ENCODE measurements around the gene PDZD2.

PDZD2 gene

DNA sequence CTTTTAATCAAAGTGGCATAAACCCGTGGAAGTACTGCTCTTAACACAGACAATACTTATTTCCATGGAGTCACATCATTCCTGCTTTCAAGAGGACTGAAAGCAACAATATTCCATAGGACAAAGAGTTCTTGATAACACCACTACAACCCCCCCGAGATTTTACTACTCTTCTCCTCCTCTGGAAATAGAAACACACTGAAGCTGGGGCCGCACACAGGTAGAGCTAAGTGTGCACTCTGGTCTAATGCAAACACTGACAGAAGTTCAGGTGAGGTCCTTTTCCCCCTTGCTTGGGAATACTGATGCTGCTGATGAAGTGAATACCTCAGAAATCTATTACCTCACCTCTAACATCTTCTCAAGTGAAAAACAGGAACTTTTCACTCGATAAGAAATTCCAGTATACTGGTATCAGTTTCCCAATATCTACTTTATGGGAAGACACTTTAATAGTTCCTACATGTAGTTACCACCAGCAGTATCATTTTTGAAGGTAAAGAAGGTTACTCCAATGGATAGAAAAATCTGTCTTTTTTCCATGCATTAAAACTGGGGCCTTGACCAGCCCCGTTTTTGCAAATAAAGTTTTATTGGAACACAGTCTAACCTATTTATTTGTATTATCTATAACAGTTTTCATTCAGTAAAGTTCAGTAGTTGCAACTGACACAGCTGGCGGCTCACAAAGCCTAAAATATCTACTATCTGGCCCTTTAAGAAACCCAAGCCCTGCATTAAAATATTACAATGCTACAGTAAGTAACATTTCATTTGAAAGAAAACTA lies 485.2 kb downstream of the PDZD2 start:
- Histone ChIP-seq H3K36me3 (ENCODE audit: control insufficient read depth, low read length) (peaks cover 72% of the 10 kb centered on the region), H3K4me3 (ENCODE audit: low read length) (no peak overlapping the region), H3K4me2 (ENCODE audit: low read length) (no peak overlapping the region), H3K9me3 (ENCODE audit: control insufficient read depth, insufficient read depth, low read length) (no peaks in the 10 kb centered on the region), H3K79me2 (ENCODE audit: control insufficient read depth, low read length) (peaks cover 22% of the 10 kb centered on the region), H3K4me1 (ENCODE audit: control insufficient read depth, low read length) (no peaks in the 10 kb centered on the region), H3K27ac (ENCODE audit: low read depth, low read length) (no peak overlapping the region), H3F3A (ENCODE audit: control insufficient read depth, insufficient read depth) (0 out of 2 replicates have a peak, but pooled peaks cover 2% of the 10 kb centered on the region), H3K9me2 (replicated peaks; ENCODE audit: control insufficient read depth, low read length) (no peaks in the 10 kb centered on the region), H4K20me1 (ENCODE audit: control insufficient read depth, insufficient read depth, low read depth, low read length) (no peaks in the 10 kb centered on the region), H3K27me3 (ENCODE audit: control insufficient read depth, low read length) (no peaks in the 10 kb centered on the region)
- TF ChIP-seq EZH2phosphoT487 (IDR thresholded peaks at IDR 0.05; ENCODE audit: borderline replicate concordance, low read length): no peak
- TF ChIP-seq, protein P1, sequence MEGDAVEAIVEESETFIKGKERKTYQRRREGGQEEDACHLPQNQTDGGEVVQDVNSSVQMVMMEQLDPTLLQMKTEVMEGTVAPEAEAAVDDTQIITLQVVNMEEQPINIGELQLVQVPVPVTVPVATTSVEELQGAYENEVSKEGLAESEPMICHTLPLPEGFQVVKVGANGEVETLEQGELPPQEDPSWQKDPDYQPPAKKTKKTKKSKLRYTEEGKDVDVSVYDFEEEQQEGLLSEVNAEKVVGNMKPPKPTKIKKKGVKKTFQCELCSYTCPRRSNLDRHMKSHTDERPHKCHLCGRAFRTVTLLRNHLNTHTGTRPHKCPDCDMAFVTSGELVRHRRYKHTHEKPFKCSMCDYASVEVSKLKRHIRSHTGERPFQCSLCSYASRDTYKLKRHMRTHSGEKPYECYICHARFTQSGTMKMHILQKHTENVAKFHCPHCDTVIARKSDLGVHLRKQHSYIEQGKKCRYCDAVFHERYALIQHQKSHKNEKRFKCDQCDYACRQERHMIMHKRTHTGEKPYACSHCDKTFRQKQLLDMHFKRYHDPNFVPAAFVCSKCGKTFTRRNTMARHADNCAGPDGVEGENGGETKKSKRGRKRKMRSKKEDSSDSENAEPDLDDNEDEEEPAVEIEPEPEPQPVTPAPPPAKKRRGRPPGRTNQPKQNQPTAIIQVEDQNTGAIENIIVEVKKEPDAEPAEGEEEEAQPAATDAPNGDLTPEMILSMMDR (IDR thresholded peaks at IDR 0.05; ENCODE audit: low read depth, low read length, poor library complexity, severe bottlenecking): no peak

DNA sequence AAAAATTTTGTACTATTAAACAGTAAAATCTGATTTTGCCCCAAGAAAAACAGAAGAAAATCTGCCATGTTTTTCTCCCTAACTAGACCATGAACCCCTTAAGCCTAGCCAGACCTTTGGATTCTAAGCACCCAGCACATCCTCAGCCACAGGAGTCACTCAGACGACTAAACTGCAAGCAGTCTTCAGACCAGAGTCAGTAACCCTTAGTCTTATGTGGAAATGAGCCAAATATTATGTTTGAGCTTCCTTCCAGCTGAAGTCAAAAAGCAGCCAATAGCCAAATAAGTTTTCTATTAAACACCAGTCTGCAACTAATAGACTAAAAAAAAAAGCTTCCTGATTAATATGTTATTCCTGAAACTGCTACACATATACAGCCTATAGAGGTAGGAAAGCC lies 487.8 kb downstream of the PDZD2 start:
- Histone ChIP-seq H3K27ac (ENCODE audit: low read depth, low read length) (no peak overlapping the region), H3K27me3 (ENCODE audit: control insufficient read depth, low read length) (no peaks in the 10 kb centered on the region), H3K79me2 (ENCODE audit: control insufficient read depth, low read length) (peaks cover 31% of the 10 kb centered on the region), H3K9me3 (ENCODE audit: control insufficient read depth, insufficient read depth, low read length) (no peaks in the 10 kb centered on the region), H3K4me1 (ENCODE audit: control insufficient read depth, low read length) (no peaks in the 10 kb centered on the region), H3K4me2 (ENCODE audit: low read length) (no peak overlapping the region), H3K9me2 (replicated peaks; ENCODE audit: control insufficient read depth, low read length) (no peaks in the 10 kb centered on the region), H3K36me3 (ENCODE audit: control insufficient read depth, low read length) (peaks cover 75% of the 10 kb centered on the region), H3F3A (ENCODE audit: control insufficient read depth, insufficient read depth) (0 out of 2 replicates have a peak, but pooled peaks cover 2% of the 10 kb centered on the region), H4K20me1 (ENCODE audit: control insufficient read depth, insufficient read depth, low read depth, low read length) (no peaks in the 10 kb centered on the region), H3K4me3 (ENCODE audit: low read length) (no peak overlapping the region)
- TF ChIP-seq, protein P1 (IDR thresholded peaks at IDR 0.05; ENCODE audit: low read depth, low read length, poor library complexity, severe bottlenecking): no peak
- TF ChIP-seq EZH2phosphoT487 (IDR thresholded peaks at IDR 0.05; ENCODE audit: borderline replicate concordance, low read length): no peak

DNA sequence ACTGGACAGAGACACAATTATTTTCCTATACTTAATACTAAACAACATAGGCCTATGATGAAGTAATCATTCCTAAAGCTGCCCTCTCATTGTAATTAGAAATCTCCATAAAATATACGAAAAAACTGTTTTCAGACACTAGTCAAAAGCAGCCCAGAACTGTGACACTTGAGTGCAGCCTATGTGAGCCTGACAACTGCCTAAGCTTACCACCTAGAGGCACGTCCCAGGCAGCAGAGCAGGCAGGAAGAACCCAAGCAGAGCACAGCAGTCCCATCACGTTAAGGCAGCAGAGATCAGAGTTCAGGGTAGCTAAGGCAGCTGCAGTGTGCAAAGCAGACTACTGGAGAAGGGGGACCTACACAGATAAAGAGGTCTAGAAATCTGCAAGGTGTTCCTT lies 488.8 kb downstream of the PDZD2 start:
- Histone ChIP-seq H3K27ac (ENCODE audit: low read depth, low read length) (no peak overlapping the region), H3K79me2 (ENCODE audit: control insufficient read depth, low read length) (peaks cover 31% of the 10 kb centered on the region), H3K36me3 (ENCODE audit: control insufficient read depth, low read length) (peaks cover 66% of the 10 kb centered on the region), H3K4me2 (ENCODE audit: low read length) (no peak overlapping the region), H3K4me3 (ENCODE audit: low read length) (no peak overlapping the region), H3K4me1 (ENCODE audit: control insufficient read depth, low read length) (no peaks in the 10 kb centered on the region), H4K20me1 (ENCODE audit: control insufficient read depth, insufficient read depth, low read depth, low read length) (no peaks in the 10 kb centered on the region), H3F3A (ENCODE audit: control insufficient read depth, insufficient read depth) (0 out of 2 replicates have a peak, but pooled peaks cover 2% of the 10 kb centered on the region), H3K27me3 (ENCODE audit: control insufficient read depth, low read length) (no peaks in the 10 kb centered on the region), H3K9me3 (ENCODE audit: control insufficient read depth, insufficient read depth, low read length) (no peaks in the 10 kb centered on the region), H3K9me2 (replicated peaks; ENCODE audit: control insufficient read depth, low read length) (no peaks in the 10 kb centered on the region)
- TF ChIP-seq, protein P1 (IDR thresholded peaks at IDR 0.05; ENCODE audit: low read depth, low read length, poor library complexity, severe bottlenecking): no peak
- no peak for TF ChIP-seq EZH2phosphoT487 (IDR thresholded peaks at IDR 0.05; ENCODE audit: borderline replicate concordance, low read length)

All from DOHH2 (cell line).